GM18951 (cell line): Measurements from ENCODE around the gene SOWAHA.

ENCODE experiments used
- POLR2A ChIP-seq: IDR thresholded peaks from 4 replicates; pipeline ENCODE4 v1.6.1; 2011; ENCODE audit warnings: mild to moderate bottlenecking; ENCODE audit not compliant: insufficient read length, insufficient read depth; ENCODE audit errors: extremely low read depth
- in situ Hi-C: fragments of 300-500 bp; cut with MboI; formaldehyde crosslinking; loops from one replicate; pipeline ENCODE4 v1.12.0; 2022; ENCODE audit warnings: low sequenced_read_pairs, mixed read lengths, inconsistent platforms; ENCODE audit not compliant: unreplicated experiment

The SOWAHA gene

DNA sequence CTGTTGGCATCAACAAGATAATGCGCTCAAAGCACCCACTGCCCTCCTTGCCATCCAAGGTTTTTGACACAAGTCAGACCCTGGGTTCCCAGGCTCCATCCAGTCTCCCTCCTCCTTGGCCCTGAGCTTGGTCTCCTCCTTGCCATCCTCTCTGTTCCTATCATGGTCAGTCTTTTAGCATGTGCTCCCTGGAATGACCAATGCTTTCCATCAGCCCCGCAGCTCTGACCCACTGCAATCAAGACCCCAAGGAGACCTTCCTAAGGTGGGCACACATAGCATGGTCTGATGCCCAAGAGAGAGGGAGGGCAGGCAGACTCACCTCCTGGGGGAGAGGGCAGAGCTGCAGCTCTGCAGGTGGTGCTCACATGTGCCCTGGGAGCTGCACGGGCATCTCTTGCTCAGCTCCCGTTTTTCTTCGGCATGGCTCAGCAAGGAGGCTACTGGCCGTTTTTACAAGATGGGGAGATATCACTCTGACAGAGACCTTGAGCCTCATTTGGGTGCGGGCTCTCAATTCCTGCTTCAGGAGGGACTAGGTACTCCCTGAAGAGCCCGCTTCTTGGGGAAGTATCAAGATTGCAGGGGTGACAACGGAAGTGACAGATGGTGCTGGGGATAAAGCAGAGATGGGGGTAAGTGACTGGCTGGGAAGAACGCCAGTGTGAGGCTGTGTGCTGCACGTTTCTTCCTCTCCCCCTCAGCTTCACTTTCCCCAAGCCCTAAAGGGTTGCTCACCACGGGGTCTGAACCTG is 39.3 kb upstream of the SOWAHA start:
- in situ Hi-C loops: no loop called here
- no peak for TF ChIP-seq POLR2A

DNA sequence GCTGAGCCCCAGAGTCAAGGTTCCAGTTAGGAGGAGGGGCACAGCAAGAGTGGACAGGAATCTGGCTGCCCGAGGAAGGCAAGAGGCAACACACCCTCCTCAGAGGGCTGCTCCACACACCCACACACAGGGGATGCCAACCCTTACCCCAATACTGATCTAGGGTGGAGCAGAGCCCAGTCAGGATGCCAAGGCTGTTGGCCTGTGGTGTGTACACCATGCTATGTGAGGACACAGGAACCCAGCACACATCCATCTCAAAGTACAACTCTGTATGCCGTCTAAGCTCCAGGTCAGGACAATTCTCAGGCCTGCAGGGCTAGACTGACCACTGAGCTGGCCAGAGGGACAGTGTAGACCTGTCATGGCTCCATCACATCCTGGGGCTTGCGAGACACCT is 38.7 kb upstream of the SOWAHA start:
- no peak for TF ChIP-seq POLR2A
- in situ Hi-C loops: no loop called here

DNA sequence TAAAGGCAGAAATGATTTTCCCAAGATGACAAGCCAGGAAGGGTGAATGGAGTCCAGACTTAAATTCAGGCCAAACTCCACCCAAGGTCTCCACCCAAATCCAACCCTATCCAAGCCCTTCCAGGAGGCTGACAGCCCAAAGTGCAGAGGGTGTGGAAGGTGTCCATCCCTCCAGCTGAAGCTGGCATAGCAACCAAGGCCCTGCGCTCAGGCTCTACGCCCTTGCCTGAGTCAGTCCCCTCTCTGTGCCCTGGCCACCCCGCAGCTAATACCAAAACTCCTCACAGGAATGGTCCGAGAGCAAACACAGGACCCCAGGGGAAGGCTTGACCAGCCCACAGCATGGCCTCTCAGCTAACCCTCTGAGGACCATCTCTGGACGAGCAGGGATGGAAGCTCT is 38.2 kb upstream of the SOWAHA start:
- in situ Hi-C loops: no loop called here
- TF ChIP-seq POLR2A: no peak

DNA sequence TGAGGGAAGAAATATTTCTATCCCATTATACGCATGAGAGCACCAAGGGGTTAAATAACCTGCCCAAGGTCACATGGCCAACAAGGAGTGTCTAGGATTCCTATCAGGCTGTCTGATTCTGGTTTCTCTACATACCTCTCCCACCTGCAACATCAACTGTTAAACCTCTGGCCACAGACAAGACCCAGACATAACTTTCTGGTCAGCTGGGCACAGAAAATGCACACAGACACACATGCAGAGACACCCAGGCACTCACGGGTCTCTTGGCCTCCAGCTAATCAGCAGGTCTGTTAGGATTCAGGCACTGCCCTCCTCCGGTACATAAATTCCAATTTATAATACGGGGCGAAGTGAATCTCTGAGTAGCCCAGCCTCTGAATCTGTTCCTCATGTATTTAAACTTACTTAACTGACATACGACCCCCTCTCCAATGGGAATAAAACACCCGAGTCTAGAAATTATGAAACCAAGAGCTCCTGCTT is 37.6 kb upstream of the SOWAHA start:
- no peak for TF ChIP-seq POLR2A
- in situ Hi-C loops: no loop called here

DNA sequence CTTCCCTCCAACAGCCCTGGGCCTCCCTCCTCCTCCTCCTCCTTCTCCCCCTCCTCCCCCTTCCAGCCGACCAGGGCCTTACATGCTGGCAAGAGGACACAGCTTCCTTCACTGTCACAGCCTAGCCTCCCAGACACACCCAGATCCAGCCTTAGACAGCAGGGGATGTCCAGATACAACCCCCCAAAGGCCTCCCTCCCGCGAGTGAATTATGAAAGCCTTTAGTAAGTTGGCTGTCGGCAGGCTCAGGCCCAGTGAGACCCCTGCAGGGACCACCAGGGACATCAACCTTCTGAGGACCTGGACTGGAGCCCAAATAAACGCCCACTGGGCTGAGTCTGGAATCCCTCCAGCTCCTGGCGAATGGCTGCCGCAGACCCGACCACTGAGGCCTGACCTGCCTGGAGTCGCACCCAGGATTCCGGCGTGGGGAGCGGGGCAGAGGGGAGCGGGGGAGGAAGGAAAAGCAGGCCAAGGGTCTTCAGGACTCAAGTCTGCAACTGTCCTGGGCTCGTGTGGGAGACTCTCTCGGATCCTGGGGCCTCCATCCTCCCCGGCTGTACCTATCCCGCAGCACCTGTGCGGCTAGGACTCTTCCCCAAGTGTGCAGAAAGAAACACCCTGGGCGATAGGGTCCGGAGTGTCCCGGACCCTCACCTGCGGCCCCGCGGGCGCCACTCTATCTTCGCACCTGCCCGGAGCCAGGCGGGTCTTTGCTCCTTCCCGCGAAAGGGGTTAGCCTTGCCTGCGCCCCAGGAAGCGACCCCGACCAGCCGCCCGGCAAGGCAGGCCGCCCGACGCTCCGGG is 36.8 kb upstream of the SOWAHA start:
- no peak for TF ChIP-seq POLR2A
- in situ Hi-C loops: no loop called here

DNA sequence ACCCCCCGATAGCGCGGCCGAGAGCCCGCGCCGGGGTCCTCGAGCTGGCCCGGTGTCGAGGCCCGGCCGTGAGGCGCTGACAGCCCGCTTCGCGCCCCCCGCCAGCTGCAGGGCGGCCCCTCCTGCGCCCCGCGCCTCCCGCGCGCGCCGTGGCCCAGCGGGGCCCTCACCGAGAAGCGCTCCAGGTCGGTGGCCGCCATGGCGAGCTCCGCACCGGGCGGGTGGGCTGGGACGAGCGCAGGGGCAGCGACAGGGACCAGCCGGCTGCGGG is 36.2 kb upstream of the SOWAHA start:
- in situ Hi-C loops: no loop called here

DNA sequence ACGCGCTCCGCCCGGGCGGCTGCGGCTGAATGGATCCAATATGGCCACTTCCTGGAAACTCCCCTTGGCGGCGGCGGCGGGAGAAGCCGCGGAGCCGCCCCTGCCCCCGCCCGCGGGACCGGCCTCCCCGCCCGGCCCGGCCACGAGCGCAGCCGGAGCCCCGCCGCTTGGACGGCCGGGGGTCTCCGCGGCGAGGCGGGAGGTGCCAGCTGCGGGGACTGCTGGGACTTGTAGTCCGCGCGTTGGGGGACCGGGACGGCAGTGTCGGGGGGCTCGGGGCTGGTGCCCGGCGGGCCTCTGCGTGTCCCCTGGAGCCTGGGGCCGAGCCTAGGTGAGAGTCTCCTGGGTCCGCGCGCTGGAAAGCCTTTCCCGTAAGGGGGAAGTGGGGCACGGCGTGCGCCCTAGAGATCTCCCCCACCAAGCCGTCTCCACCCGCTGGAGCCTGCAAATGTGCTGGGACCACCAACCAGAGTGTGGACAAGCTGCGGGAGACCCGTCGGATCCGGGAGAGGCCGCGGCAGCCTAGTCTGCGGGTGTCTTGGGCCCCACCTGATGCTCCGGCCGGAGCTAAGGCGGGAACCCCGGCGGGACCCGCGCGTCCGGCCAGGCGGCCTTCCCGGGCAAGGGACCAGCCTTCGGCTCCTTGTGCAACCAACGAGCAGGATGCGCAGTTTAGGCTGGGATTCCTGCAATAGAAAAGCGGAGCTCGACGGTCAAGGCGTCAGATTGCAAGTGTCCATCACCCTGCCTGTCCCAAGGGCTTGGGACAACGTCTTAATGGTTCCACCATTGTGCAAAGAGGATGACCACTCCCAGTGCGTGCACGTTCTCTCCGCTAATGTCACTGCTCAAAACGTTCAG is 35.7 kb upstream of the SOWAHA start, which contains the start of gene SEPTIN8:
TSS of gene SEPTIN8 (minus strand) at position 31 of the 861 bp plus-strand sequence. CDS start 102 bp downstream, outside the sequence.
- in situ Hi-C loops: no loop called here
- TF ChIP-seq POLR2A: peak; percentile 55

More for the DNA sequence above, 36.2 kb upstream of the SOWAHA start:
- TF ChIP-seq POLR2A: no peak

DNA sequence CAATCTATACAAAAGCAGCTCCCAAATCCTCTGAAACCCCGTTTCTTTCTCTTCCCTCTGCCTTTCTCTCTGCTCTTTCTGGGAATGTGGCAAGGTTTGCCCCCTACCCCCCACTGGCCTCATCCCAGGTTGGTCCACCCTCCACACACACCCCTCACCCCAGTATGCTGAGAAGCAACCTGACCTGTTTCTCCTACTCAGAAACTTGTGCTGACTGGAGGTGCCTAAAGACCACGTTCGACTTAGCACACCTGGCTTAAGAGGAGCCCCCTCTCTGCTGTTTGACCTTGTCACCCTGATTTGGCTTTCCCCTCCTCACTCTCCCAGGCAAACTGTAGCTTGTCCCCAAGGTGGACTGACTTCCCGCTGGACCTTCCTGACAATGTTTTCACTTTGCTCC is 35.0 kb upstream of the SOWAHA start:
- no peak for TF ChIP-seq POLR2A
- in situ Hi-C loops: no loop called here

DNA sequence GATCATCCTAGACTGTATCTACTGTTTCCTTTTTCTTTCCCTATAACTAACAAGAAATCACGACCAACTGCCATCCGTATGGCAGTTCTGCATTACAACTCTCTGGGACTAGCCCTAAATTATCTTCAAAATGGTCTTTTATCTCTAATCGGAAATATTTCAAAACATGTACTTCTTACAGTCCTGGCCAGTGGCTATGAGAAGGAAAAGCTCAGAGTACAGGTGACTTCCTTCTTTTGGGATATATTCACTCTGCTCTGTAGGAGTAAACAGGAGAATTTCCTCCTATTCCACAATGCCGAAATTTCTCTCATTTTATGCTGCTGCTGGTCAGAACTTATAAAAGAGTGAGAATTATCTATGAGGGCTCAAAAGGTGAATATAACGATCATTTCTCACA is 34.2 kb upstream of the SOWAHA start:
- no peak for TF ChIP-seq POLR2A
- in situ Hi-C loops: no loop called here

DNA sequence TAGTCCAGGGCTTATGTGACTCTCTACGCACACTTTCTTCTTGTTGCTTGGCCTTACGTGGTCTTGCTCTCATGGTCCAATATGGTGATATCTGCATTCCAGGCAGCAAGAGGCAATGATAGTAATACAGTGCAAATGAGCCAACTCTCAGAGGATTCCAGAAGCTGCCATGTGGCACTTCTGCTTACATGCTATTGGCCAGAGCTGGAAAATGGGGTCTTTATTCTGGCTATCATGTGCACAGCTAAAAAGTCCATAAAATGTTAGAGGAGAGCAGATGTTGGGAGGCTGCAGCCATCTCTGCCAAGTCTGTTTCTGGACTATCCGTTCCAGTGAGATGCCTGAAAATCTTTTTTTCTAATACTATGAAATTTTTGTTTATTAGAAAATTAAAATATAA is 33.1 kb upstream of the SOWAHA start:
- TF ChIP-seq POLR2A: no peak
- in situ Hi-C loops: no loop called here

DNA sequence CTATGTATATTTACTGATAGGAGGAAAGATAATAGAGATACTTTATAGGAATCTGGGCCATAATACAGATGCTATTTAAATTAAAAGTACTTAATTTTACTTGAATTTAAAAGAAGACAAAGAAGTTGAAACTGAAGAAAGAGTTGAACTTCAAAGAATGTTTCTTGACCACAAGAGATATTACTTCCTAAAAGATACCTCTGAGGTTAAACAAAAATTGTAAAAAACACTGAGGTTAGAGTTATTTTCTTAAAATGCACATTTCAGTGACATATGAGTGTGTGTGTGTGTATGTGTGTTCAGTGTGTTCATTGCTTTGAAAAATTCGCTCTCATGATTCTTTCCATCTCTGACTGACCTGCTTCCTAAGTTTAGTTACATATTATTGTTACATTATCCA is 32.5 kb upstream of the SOWAHA start:
- in situ Hi-C loops: no loop called here

DNA sequence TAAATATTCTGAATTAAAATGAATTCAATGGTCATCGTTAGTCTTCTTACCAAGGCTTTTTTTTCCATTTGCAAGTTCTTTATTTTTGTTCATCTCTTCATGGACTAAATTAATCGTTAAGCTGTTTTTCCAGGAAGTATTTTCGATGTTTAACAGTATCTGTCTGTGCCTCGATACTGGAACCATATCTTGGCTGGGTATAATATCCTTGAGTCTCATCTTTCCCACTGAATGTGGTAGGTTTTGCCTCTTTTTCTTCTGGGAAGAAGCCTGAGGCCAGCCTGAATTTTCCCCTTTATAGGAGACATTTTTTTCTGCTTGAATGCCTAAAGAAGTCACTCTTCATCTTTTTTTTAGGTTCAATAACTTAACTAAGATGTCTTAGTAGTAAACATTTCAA is 32.1 kb upstream of the SOWAHA start:
- no peak for TF ChIP-seq POLR2A
- in situ Hi-C loops: no loop called here

More for the DNA sequence above, 32.5 kb upstream of the SOWAHA start:
- TF ChIP-seq POLR2A: no peak

DNA sequence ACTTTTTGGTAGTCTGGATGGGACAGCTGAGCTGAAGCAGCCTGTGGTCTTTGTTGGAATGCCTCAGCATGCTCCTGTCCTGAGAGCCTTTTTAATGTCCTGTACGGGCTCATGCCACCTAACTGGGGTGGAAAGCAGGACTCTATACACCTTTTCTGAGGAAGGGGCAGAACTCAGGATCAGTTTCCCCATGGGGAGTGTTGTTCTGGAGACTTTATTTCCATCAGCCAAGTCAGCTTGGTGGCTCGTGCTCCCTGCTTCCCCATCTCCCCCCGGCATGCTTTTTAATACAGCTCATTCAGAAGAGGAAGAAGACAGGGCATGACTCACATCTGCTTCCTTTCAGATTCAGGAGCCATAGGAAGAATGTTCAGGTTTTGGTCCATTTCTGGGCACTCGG is 31.0 kb upstream of the SOWAHA start:
- in situ Hi-C loops: no loop called here
- TF ChIP-seq POLR2A: no peak
